Measurements from ENCODE around the gene PDZD2. TPM values are rescaled to one million over a fixed set of nuclear protein-coding genes. Genes with fewer than 3 reads are reported as not detected.

The PDZD2 gene
- total and polyA plus RNA-seq, 2 experiments from 2014 or later: 1.7 to 4.0 TPM

DNA sequence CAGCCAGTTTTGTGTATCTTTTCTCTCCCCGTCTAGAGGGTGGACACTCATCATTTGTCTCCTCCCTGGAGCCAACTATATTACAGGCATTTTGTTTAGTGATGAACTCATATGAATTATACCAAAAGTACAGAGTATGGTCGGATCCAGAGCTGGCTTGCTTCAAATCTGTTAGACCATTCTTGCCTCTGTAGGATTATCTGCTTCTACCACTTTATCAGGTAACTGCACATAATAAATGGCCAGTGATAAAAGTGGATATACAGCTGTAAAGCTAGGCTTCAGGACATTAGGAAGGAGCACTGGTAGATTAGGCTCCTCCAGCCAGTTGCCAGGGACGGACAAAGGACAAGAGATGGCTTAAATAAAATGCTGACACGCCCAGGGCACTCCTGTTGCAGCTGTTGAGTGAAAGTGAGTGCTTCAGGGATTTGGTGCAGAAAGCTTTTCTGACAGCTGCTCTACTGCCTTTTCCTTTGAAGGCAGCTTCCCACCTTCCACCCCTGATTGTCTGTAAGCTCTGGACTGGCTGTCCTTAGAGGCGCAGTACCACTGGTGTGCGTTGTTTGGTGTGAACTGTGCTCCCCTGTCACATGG is 259.2 kb downstream of the PDZD2 start:
- H3K9me2 ChIP-seq (replicated peaks; ENCODE audit: insufficient read depth): no peaks in the 10 kb centered on the region
- no peak overlapping the region for H3K4me3 ChIP-seq
- H3K27ac ChIP-seq: no peak overlapping the region
- H3K4me2 ChIP-seq: no peak overlapping the region
- 51% methylated on average over 6 of the region's 6 CpGs for WGBS (ENCODE audit: low lambda C conversion rate, missing lambda C conversion rate)
- no peak for DNase-seq (ENCODE audit: low spot score)
- no peaks in the 10 kb centered on the region for H3K9me3 ChIP-seq (ENCODE audit: low read depth)
- H3K79me2 ChIP-seq: no peaks in the 10 kb centered on the region
- H3K4me1 ChIP-seq (ENCODE audit: insufficient read depth): no peaks in the 10 kb centered on the region
- H4K20me1 ChIP-seq (ENCODE audit: insufficient read depth, poor library complexity, severe bottlenecking): no peaks in the 10 kb centered on the region
- TF ChIP-seq, protein P1, sequence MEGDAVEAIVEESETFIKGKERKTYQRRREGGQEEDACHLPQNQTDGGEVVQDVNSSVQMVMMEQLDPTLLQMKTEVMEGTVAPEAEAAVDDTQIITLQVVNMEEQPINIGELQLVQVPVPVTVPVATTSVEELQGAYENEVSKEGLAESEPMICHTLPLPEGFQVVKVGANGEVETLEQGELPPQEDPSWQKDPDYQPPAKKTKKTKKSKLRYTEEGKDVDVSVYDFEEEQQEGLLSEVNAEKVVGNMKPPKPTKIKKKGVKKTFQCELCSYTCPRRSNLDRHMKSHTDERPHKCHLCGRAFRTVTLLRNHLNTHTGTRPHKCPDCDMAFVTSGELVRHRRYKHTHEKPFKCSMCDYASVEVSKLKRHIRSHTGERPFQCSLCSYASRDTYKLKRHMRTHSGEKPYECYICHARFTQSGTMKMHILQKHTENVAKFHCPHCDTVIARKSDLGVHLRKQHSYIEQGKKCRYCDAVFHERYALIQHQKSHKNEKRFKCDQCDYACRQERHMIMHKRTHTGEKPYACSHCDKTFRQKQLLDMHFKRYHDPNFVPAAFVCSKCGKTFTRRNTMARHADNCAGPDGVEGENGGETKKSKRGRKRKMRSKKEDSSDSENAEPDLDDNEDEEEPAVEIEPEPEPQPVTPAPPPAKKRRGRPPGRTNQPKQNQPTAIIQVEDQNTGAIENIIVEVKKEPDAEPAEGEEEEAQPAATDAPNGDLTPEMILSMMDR (IDR thresholded peaks at IDR 0.05; ENCODE audit: poor library complexity): no peak
- TF ChIP-seq EZH2 (IDR thresholded peaks at IDR 0.05; ENCODE audit: borderline replicate concordance): no peak
- TF ChIP-seq EZH2phosphoT487 (IDR thresholded peaks at IDR 0.05; ENCODE audit: low read depth, severe bottlenecking, unreplicated experiment): no peak
- no peak overlapping the region for H2AFZ ChIP-seq
- H3K27me3 ChIP-seq: no peaks in the 10 kb centered on the region
- no peaks in the 10 kb centered on the region for H3K36me3 ChIP-seq (replicated peaks; ENCODE audit: insufficient read depth, low read depth)

- Histone ChIP-seq H3K4me1 (ENCODE audit: insufficient read depth) (no peaks in the 10 kb centered on the region), H3K4me3 (no peak overlapping the region), H3K36me3 (replicated peaks; ENCODE audit: insufficient read depth, low read depth) (no peaks in the 10 kb centered on the region), H3K79me2 (no peaks in the 10 kb centered on the region), H3K4me2 (no peak overlapping the region), H3K9me3 (ENCODE audit: low read depth) (no peaks in the 10 kb centered on the region), H3K9me2 (replicated peaks; ENCODE audit: insufficient read depth) (no peaks in the 10 kb centered on the region), H4K20me1 (ENCODE audit: insufficient read depth, poor library complexity, severe bottlenecking) (no peaks in the 10 kb centered on the region), H2AFZ (no peak overlapping the region), H3K27ac (no peak overlapping the region), H3K27me3 (no peaks in the 10 kb centered on the region)
- DNase-seq (ENCODE audit: low spot score): no peak
- TF ChIP-seq, protein P1 (IDR thresholded peaks at IDR 0.05; ENCODE audit: poor library complexity): no peak
- TF ChIP-seq EZH2phosphoT487 (IDR thresholded peaks at IDR 0.05; ENCODE audit: low read depth, severe bottlenecking, unreplicated experiment): no peak
- no peak for TF ChIP-seq EZH2 (IDR thresholded peaks at IDR 0.05; ENCODE audit: borderline replicate concordance)
- WGBS (ENCODE audit: low lambda C conversion rate, missing lambda C conversion rate): 66% methylated on average over 5 of the region's 5 CpGs
These were observed 261.4 kb downstream of the PDZD2 start for GRCh38 chr5:31900296-31900865.

- no peak overlapping the region for H2AFZ ChIP-seq
- H3K4me2 ChIP-seq: no peak overlapping the region
- no peaks in the 10 kb centered on the region for H3K9me2 ChIP-seq (replicated peaks; ENCODE audit: insufficient read depth)
- no peak for DNase-seq (ENCODE audit: low spot score)
- no peaks in the 10 kb centered on the region for H3K36me3 ChIP-seq (replicated peaks; ENCODE audit: insufficient read depth, low read depth)
- no peaks in the 10 kb centered on the region for H3K79me2 ChIP-seq
- no peak overlapping the region for H3K27ac ChIP-seq
- no peak overlapping the region for H3K4me3 ChIP-seq
- H3K27me3 ChIP-seq: no peaks in the 10 kb centered on the region
- H4K20me1 ChIP-seq (ENCODE audit: insufficient read depth, poor library complexity, severe bottlenecking): no peaks in the 10 kb centered on the region
- WGBS (ENCODE audit: low lambda C conversion rate, missing lambda C conversion rate): 73% methylated on average over 8 of the region's 8 CpGs
- no peaks in the 10 kb centered on the region for H3K9me3 ChIP-seq (ENCODE audit: low read depth)
- H3K4me1 ChIP-seq (ENCODE audit: insufficient read depth): no peaks in the 10 kb centered on the region
- no peak for TF ChIP-seq EZH2phosphoT487 (IDR thresholded peaks at IDR 0.05; ENCODE audit: low read depth, severe bottlenecking, unreplicated experiment)
- TF ChIP-seq, protein P1 (IDR thresholded peaks at IDR 0.05; ENCODE audit: poor library complexity): no peak
- no peak for TF ChIP-seq EZH2 (IDR thresholded peaks at IDR 0.05; ENCODE audit: borderline replicate concordance)
These were observed 263.0 kb downstream of the PDZD2 start for GRCh38 chr5:31901807-31902530.

Measured in hepatocyte (in vitro differentiated cells).